OCI-LY1 (cell line): ENCODE data around the gene LRRC63.

Experiments used
- H2AFZ ChIP-seq: fragments of 200-600 bp; sonication (generic), shearing (Covaris generic); 2 replicates; pipeline ENCODE4 v1.6.0; 2014; ENCODE audit warnings: antibody characterized with exemption, mild to moderate bottlenecking, low read length
- H3F3A ChIP-seq: fragments of 200-600 bp; sonication (generic), shearing (Covaris generic); 2 replicates; pipeline ENCODE4 v1.6.0; 2014; ENCODE audit warnings: mild to moderate bottlenecking, antibody characterized with exemption, low read length, moderate library complexity; ENCODE audit not compliant: insufficient read depth
- H3K27ac ChIP-seq: fragments of 200-600 bp; sonication (generic); 2 replicates; pipeline ENCODE4 v1.5.1; 2014; ENCODE audit warnings: low read length, mixed run types, mild to moderate bottlenecking, low read depth; ENCODE audit not compliant: poor library complexity, severe bottlenecking
- H3K27me3 ChIP-seq: fragments of 200-600 bp; sonication (generic); 2 replicates; pipeline ENCODE4 v1.6.0; 2014; ENCODE audit warnings: antibody characterized with exemption, mild to moderate bottlenecking, low read length, moderate library complexity; ENCODE audit not compliant: insufficient read depth
- H3K36me3 ChIP-seq: fragments of 200-600 bp; sonication (generic); 2 replicates; pipeline ENCODE4 v1.6.1; 2014; ENCODE audit warnings: mild to moderate bottlenecking, antibody characterized with exemption, low read length, moderate library complexity, mixed read lengths; ENCODE audit not compliant: insufficient read depth
- H3K4me1 ChIP-seq: fragments of 200-600 bp; sonication (generic); 2 replicates; pipeline ENCODE4 v1.5.1; 2014; ENCODE audit warnings: mild to moderate bottlenecking, low read length, moderate library complexity; ENCODE audit not compliant: insufficient read depth, severe bottlenecking
- H3K4me2 ChIP-seq: fragments of 200-600 bp; sonication (generic), shearing (Covaris generic); 2 replicates; pipeline ENCODE4 v1.6.1; 2014; ENCODE audit warnings: low read length
- H3K4me3 ChIP-seq: fragments of 200-600 bp; sonication (generic); 2 replicates; pipeline ENCODE4 v1.5.1; 2014; ENCODE audit warnings: low read length, low read depth, mild to moderate bottlenecking, mixed read lengths; ENCODE audit not compliant: poor library complexity, severe bottlenecking
- H3K79me2 ChIP-seq: fragments of 200-600 bp; shearing (Covaris generic); 2 replicates; pipeline ENCODE4 v1.6.1; 2016; ENCODE audit warnings: mixed run types, low read length, mixed read lengths; ENCODE audit not compliant: insufficient read depth
- H3K9ac ChIP-seq: fragments of 200-600 bp; sonication (generic), shearing (Covaris generic); 2 replicates; pipeline ENCODE4 v1.6.1; 2014; ENCODE audit warnings: mild to moderate bottlenecking, low read length, mixed read lengths
- H3K9me2 ChIP-seq: fragments of 200-600 bp; sonication (generic), shearing (Covaris generic); 2 replicates; pipeline ENCODE4 v1.6.1; 2014; ENCODE audit warnings: low read depth, mild to moderate bottlenecking, low read length, mixed read lengths
- H3K9me3 ChIP-seq: fragments of 200-600 bp; shearing (Covaris generic); 2 replicates; pipeline ENCODE4 v1.6.1; 2014; ENCODE audit warnings: low read length, mixed read lengths
- H4K20me1 ChIP-seq: fragments of 200-600 bp; sonication (generic), shearing (Covaris generic); 2 replicates; pipeline ENCODE4 v1.6.0; 2016; ENCODE audit warnings: mild to moderate bottlenecking, low read length; ENCODE audit not compliant: insufficient read depth
- EZH2 ChIP-seq: fragments of 200-600 bp; sonication (generic), shearing (Covaris generic); IDR thresholded peaks from 2 replicates; pipeline ENCODE4 v1.8.0; 2017; ENCODE audit warnings: borderline replicate concordance, mixed run types, mild to moderate bottlenecking, antibody characterized with exemption, low read length, moderate library complexity, mixed read lengths
- TF ChIP-seq, protein P1 (sequence below): fragments of 200-600 bp; sonication (generic), shearing (Covaris generic); IDR thresholded peaks from 2 replicates; pipeline ENCODE4 v1.5.1; 2017; ENCODE audit warnings: mild to moderate bottlenecking, antibody characterized with exemption, low read length, moderate library complexity, mixed read lengths

Gene LRRC63

GRCh38 chr13:46321494-46322225 lies 109.9 kb downstream of the LRRC63 start:
- Histone ChIP-seq H3K36me3 (no peaks in the 10 kb centered on the region; the same call in 1 of the 2 replicates), H3F3A (no peaks in the 10 kb centered on the region), H2AFZ (peak overlapping the region; percentile 96; the same call in 1 of the 2 replicates), H4K20me1 (no peaks in the 10 kb centered on the region), H3K27ac (no peak overlapping the region), H3K27me3 (no peaks in the 10 kb centered on the region), H3K9ac (peak overlapping the region; percentile 31), H3K79me2 (no peaks in the 10 kb centered on the region), H3K4me3 (peak overlapping the region; percentile 32), H3K4me1 (peaks cover 14% of the 10 kb centered on the region), H3K9me3 (no peaks in the 10 kb centered on the region), H3K4me2 (peak overlapping the region; percentile 46), H3K9me2 (no peaks in the 10 kb centered on the region)
- TF ChIP-seq, protein P1, sequence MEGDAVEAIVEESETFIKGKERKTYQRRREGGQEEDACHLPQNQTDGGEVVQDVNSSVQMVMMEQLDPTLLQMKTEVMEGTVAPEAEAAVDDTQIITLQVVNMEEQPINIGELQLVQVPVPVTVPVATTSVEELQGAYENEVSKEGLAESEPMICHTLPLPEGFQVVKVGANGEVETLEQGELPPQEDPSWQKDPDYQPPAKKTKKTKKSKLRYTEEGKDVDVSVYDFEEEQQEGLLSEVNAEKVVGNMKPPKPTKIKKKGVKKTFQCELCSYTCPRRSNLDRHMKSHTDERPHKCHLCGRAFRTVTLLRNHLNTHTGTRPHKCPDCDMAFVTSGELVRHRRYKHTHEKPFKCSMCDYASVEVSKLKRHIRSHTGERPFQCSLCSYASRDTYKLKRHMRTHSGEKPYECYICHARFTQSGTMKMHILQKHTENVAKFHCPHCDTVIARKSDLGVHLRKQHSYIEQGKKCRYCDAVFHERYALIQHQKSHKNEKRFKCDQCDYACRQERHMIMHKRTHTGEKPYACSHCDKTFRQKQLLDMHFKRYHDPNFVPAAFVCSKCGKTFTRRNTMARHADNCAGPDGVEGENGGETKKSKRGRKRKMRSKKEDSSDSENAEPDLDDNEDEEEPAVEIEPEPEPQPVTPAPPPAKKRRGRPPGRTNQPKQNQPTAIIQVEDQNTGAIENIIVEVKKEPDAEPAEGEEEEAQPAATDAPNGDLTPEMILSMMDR: peak; percentile 91
- no peak for TF ChIP-seq EZH2

- Histone ChIP-seq H3K36me3 (no peaks in the 10 kb centered on the region; the same call in 1 of the 2 replicates), H3K4me2 (no peak overlapping the region), H3K79me2 (no peaks in the 10 kb centered on the region), H3K27me3 (no peaks in the 10 kb centered on the region), H3K27ac (no peak overlapping the region), H3K9me2 (no peaks in the 10 kb centered on the region), H2AFZ (no peak overlapping the region), H3K4me3 (no peak overlapping the region), H3K4me1 (peaks cover 14% of the 10 kb centered on the region), H3K9ac (no peak overlapping the region), H4K20me1 (no peaks in the 10 kb centered on the region), H3F3A (no peaks in the 10 kb centered on the region), H3K9me3 (no peaks in the 10 kb centered on the region)
- TF ChIP-seq, protein P1: no peak
These were observed 113.2 kb downstream of the LRRC63 start for GRCh38 chr13:46324976-46325375.
